BLaER1 treated with 17β-estradiol and CSF1 and Interleukin-3, amounts not matched to agents 10 nM and 100 nM (cell line): ENCODE data around the gene C1orf74.

ENCODE experiments used
- H3K27ac ChIP-seq, 11 experiments: shearing (Covaris generic); formaldehyde crosslinking; 2 replicates each; pipeline ENCODE4 v1.8.1; 2022
- H3K27me3 ChIP-seq, 11 experiments: shearing (Covaris generic); formaldehyde crosslinking; 2 replicates each; pipeline ENCODE4 v1.8.1; 2022
- H3K36me3 ChIP-seq, 11 experiments: shearing (Covaris generic); formaldehyde crosslinking; 2 replicates each; pipeline ENCODE4 v1.8.1; 2022
- H3K4me1 ChIP-seq, 10 experiments: shearing (Covaris generic); formaldehyde crosslinking; 2 replicates each; pipeline ENCODE4 v1.8.1; 2022
- H3K4me2 ChIP-seq, 11 experiments: shearing (Covaris generic); formaldehyde crosslinking; 2 replicates each; pipeline ENCODE4 v1.8.1; 2022
- H3K4me3 ChIP-seq, 10 experiments: shearing (Covaris generic); formaldehyde crosslinking; 2 replicates each; pipeline ENCODE4 v1.8.1; 2022
- H3K9ac ChIP-seq, 11 experiments: shearing (Covaris generic); formaldehyde crosslinking; 2 replicates each; pipeline ENCODE4 v1.8.1; 2022
- H3K9me3 ChIP-seq, 11 experiments: shearing (Covaris generic); formaldehyde crosslinking; replicated peaks in 1 of 11; 2 replicates each; pipeline ENCODE4 v1.8.1; 2022
- H4K20me1 ChIP-seq, 11 experiments: shearing (Covaris generic); formaldehyde crosslinking; 2 replicates each; pipeline ENCODE4 v1.8.1; 2022
- Cebpa-rat ChIP-seq, 11 experiments: shearing (Covaris generic); IDR thresholded peaks; 2 replicates each; pipeline ENCODE4 v1.8.1; 2022

The C1orf74 gene

DNA sequence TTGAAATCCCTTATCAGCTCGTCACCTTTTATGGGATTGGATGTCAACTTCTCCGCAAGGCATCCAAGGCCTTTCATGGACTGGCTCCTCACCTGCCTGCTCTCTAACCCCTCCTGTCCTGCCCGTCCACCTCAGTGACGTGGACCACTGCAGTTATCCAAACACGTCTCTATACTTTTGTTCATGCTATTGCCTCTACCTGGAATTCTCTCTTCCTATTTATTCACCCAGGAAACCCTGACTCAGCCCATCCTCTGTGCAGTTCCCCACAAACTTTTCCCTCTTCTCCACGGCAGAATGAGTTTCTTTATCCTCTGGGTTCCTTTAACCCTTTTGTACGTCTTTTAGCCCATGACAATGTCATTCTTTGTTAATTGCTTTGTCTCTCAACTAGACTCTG is 38.3 kb upstream of the C1orf74 start:
- peaks cover 5 to 11% (median 6%) of the 10 kb centered on the region in 10 experiments; a peak in 14 of 20 replicates for H3K4me1 ChIP-seq
- no peak overlapping the region for H3K9ac ChIP-seq
- no peaks in the 10 kb centered on the region for H4K20me1 ChIP-seq
- H3K4me3 ChIP-seq: no peak overlapping the region
- no peaks in the 10 kb centered on the region for H3K9me3 ChIP-seq
- H3K27me3 ChIP-seq: no peaks in the 10 kb centered on the region
- H3K27ac ChIP-seq: no peak overlapping the region
- no peaks in the 10 kb centered on the region for H3K36me3 ChIP-seq
- TF ChIP-seq Cebpa-rat (IDR thresholded peaks at IDR 0.05): no peak
- H3K4me2 ChIP-seq: 0 out of 22 replicates have a peak overlapping the region, but pooled peaks of 2 of the 11 experiments have one; percentile 1 to 8

- H3K9me3 ChIP-seq: no peaks in the 10 kb centered on the region
- TF ChIP-seq Cebpa-rat (IDR thresholded peaks at IDR 0.05): no peak
- H3K27ac ChIP-seq: no peak overlapping the region
- no peaks in the 10 kb centered on the region for H4K20me1 ChIP-seq
- no peaks in the 10 kb centered on the region for H3K27me3 ChIP-seq
- peaks cover 0 to 6% (median 0%) of the 10 kb centered on the region in 10 experiments; a peak in 3 of 20 replicates for H3K4me1 ChIP-seq
- no peak overlapping the region for H3K4me2 ChIP-seq
- no peak overlapping the region for H3K4me3 ChIP-seq
- H3K9ac ChIP-seq: no peak overlapping the region
- H3K36me3 ChIP-seq: no peaks in the 10 kb centered on the region
Measured at GRCh38 chr1:209820986-209821385, 36.6 kb upstream of the C1orf74 start.

- peaks cover 0 to 17% (median 3%) of the 10 kb centered on the region in 10 experiments; a peak in 8 of 20 replicates for H3K4me1 ChIP-seq
- H3K36me3 ChIP-seq: no peaks in the 10 kb centered on the region
- H3K4me2 ChIP-seq: no peak overlapping the region
- H3K9me3 ChIP-seq: no peaks in the 10 kb centered on the region
- H3K4me3 ChIP-seq: no peak overlapping the region
- no peaks in the 10 kb centered on the region for H3K27me3 ChIP-seq
- H3K9ac ChIP-seq: no peak overlapping the region
- H3K27ac ChIP-seq: no peak overlapping the region
- no peaks in the 10 kb centered on the region for H4K20me1 ChIP-seq
- TF ChIP-seq Cebpa-rat (IDR thresholded peaks at IDR 0.05): no peak
Measured at GRCh38 chr1:209819058-209819457, 34.7 kb upstream of the C1orf74 start.

DNA sequence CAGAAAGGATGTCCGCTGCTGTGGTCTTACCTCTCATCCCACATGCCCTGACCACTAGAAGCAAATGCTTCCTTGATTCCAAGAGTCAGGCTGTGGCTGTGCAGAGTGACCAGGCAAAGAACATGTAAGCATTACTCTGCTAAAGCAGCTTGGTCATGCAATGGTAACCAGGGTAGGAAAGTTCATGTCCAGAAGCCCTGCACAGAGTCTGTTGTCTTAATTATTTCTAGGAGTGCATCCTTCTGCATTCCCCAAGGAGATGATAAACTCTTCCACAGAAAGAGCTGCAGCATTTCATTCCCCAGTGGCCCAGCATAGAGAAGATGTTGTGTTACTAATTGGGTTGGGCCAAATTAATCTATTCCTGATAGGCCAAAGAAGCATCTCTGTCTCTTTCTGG is 33.3 kb upstream of the C1orf74 start:
- TF ChIP-seq Cebpa-rat (IDR thresholded peaks at IDR 0.05): no peak

GRCh38 chr1:209816923-209817322 is 32.6 kb upstream of the C1orf74 start:
- no peak overlapping the region for H3K4me3 ChIP-seq
- TF ChIP-seq Cebpa-rat (IDR thresholded peaks at IDR 0.05): no peak
- no peaks in the 10 kb centered on the region for H4K20me1 ChIP-seq
- H3K4me2 ChIP-seq: no peak overlapping the region
- H3K9me3 ChIP-seq: no peaks in the 10 kb centered on the region
- H3K27ac ChIP-seq: no peak overlapping the region
- no peak overlapping the region for H3K9ac ChIP-seq
- H3K36me3 ChIP-seq: no peaks in the 10 kb centered on the region
- no peaks in the 10 kb centered on the region for H3K27me3 ChIP-seq
- H3K4me1 ChIP-seq: peaks cover 0 to 12% (median 0%) of the 10 kb centered on the region in 10 experiments; a peak in 6 of 20 replicates

More for the DNA sequence above, 33.3 kb upstream of the C1orf74 start:
- Histone ChIP-seq H4K20me1 (no peaks in the 10 kb centered on the region), H3K4me1 (peaks cover 0 to 14% (median 1%) of the 10 kb centered on the region in 10 experiments; a peak in 8 of 20 replicates), H3K9ac (no peak overlapping the region), H3K4me2 (no peak overlapping the region), H3K36me3 (no peaks in the 10 kb centered on the region), H3K27ac (no peak overlapping the region), H3K4me3 (no peak overlapping the region), H3K9me3 (no peaks in the 10 kb centered on the region), H3K27me3 (no peaks in the 10 kb centered on the region)

DNA sequence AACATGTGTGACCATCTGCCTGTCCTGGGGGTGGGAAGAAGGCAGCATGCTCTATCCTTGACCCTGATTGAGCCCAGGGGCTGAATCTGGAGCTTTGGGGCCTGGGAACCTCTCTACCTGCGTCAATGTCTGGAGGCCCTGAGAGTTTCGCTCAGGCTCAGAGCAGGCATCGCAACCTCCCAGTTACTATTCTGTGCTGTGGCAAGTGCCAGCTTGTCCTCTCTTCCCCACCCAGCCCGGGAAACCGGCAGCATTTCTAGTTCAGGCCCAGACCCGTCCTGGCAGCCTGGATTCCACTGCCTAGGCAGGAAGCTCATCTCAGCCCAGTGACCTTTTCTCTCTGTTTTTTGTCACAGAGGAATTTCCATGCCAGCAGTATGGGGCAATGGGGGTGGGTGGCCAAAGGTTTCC is 31.6 kb upstream of the C1orf74 start:
- TF ChIP-seq Cebpa-rat (IDR thresholded peaks at IDR 0.05): no peak
- no peak overlapping the region for H3K4me3 ChIP-seq
- no peak overlapping the region for H3K4me2 ChIP-seq
- no peaks in the 10 kb centered on the region for H4K20me1 ChIP-seq
- H3K36me3 ChIP-seq: no peaks in the 10 kb centered on the region
- no peaks in the 10 kb centered on the region for H3K9me3 ChIP-seq
- no peak overlapping the region for H3K9ac ChIP-seq
- H3K4me1 ChIP-seq: peaks cover 0 to 12% (median 0%) of the 10 kb centered on the region in 10 experiments; a peak in 6 of 20 replicates
- no peaks in the 10 kb centered on the region for H3K27me3 ChIP-seq
- no peak overlapping the region for H3K27ac ChIP-seq

GRCh38 chr1:209815490-209815889 is 31.1 kb upstream of the C1orf74 start:
- Histone ChIP-seq H3K27me3 (no peaks in the 10 kb centered on the region), H3K9me3 (no peaks in the 10 kb centered on the region), H3K36me3 (no peaks in the 10 kb centered on the region), H3K4me3 (no peak overlapping the region), H3K9ac (no peak overlapping the region), H3K4me2 (no peak overlapping the region), H4K20me1 (no peaks in the 10 kb centered on the region), H3K4me1 (peaks cover 0 to 12% (median 0%) of the 10 kb centered on the region in 10 experiments; a peak in 6 of 20 replicates), H3K27ac (no peak overlapping the region)
- no peak for TF ChIP-seq Cebpa-rat (IDR thresholded peaks at IDR 0.05)

DNA sequence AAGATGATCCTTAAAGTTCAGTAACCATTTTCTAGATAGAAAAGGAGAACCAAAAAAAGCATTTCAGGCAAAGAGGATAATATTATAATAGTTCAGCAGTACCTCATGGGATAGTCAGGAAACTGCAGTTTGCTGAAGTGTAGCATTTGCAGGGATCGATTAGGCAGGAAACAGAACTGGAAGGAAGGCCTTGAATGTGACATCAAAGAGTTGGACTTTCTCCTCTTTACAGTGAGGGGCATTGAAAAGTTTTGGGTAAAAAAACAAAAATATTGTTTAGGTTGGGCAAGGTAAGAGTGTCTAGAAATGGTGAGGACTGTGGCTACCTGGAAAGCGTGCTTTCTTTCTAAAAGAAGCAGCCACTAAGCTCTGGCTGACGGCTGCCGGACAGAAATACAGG is 29.5 kb upstream of the C1orf74 start:
- no peak overlapping the region for H3K27ac ChIP-seq
- no peaks in the 10 kb centered on the region for H3K36me3 ChIP-seq
- no peak for TF ChIP-seq Cebpa-rat (IDR thresholded peaks at IDR 0.05)
- H3K4me1 ChIP-seq: peaks cover 0 to 14% (median under 1%) of the 10 kb centered on the region in 10 experiments; a peak in 8 of 20 replicates
- no peak overlapping the region for H3K9ac ChIP-seq
- no peak overlapping the region for H3K4me3 ChIP-seq
- H3K4me2 ChIP-seq: no peak overlapping the region
- H4K20me1 ChIP-seq: no peaks in the 10 kb centered on the region
- no peaks in the 10 kb centered on the region for H3K27me3 ChIP-seq
- H3K9me3 ChIP-seq: no peaks in the 10 kb centered on the region

DNA sequence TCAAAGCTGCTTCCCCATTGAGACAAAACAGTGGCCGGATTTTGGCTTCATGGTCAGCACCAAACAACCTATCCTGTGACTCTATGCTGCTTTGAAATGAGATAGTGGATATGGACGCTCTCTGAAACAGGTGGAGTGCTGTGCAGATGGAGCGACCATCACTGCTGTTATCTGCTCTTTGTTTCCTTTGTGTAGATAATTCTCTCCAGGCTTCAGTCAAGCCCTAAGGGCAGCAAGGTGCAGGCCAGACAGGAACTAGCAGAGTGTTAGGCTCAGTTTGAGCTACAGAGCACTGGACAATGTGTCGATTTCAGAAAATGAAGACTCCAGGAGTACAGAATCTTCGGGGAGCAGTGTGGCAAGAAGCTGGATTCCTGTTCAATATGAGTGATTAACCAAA is 26.4 kb upstream of the C1orf74 start:
- Histone ChIP-seq H3K27ac (no peak overlapping the region), H3K36me3 (no peaks in the 10 kb centered on the region), H3K27me3 (no peaks in the 10 kb centered on the region), H3K4me3 (no peak overlapping the region), H3K9ac (no peak overlapping the region), H3K9me3 (peaks cover 0 to 5% (median 4%) of the 10 kb centered on the region in 11 experiments; a peak in 8 of 22 replicates), H3K4me2 (no peak overlapping the region), H4K20me1 (no peaks in the 10 kb centered on the region), H3K4me1 (peaks cover 0 to 44% (median 5%) of the 10 kb centered on the region in 10 experiments; a peak in 11 of 20 replicates)
- no peak for TF ChIP-seq Cebpa-rat (IDR thresholded peaks at IDR 0.05)

GRCh38 chr1:209809611-209810010 is 25.3 kb upstream of the C1orf74 start:
- H3K9ac ChIP-seq: no peak overlapping the region
- no peaks in the 10 kb centered on the region for H4K20me1 ChIP-seq
- H3K4me1 ChIP-seq: peaks cover 0 to 34% (median under 1%) of the 10 kb centered on the region in 10 experiments; a peak in 8 of 20 replicates
- H3K27me3 ChIP-seq: no peaks in the 10 kb centered on the region
- no peak overlapping the region for H3K27ac ChIP-seq
- H3K4me3 ChIP-seq: no peak overlapping the region
- H3K4me2 ChIP-seq: no peak overlapping the region
- TF ChIP-seq Cebpa-rat (IDR thresholded peaks at IDR 0.05): no peak
- no peaks in the 10 kb centered on the region for H3K36me3 ChIP-seq
- peaks cover 0 to 8% (median 6%) of the 10 kb centered on the region in 11 experiments; a peak in 8 of 22 replicates for H3K9me3 ChIP-seq
